Keratinocyte (primary cell): Measurements from ENCODE around the gene ANAPC2. TPM values are rescaled to one million over a fixed set of nuclear protein-coding genes. Genes with fewer than 3 reads are reported as not detected.

ENCODE experiments used
- DNase-seq: peaks from one replicate; pipeline ENCODE4 v3.0.0-alpha.2; 2011; ENCODE audit warnings: low read depth, missing footprints, low spot score
- FAIRE-seq: peaks from 2 replicates; lab custom pipeline; 2011; peaks lifted over from hg19 to GRCh38; lab: Jason Lieb, UNC
- H2AFZ ChIP-seq: 2 replicates; pipeline ENCODE4 v1.6.0; 2012; ENCODE audit warnings: low read length, control low read depth, inconsistent platforms; ENCODE audit not compliant: control insufficient read depth
- H3K27ac ChIP-seq: 2 replicates; pipeline ENCODE4 v1.5.1; 2011; ENCODE audit warnings: low read length; ENCODE audit not compliant: control insufficient read depth, insufficient read depth
- H3K27me3 ChIP-seq: 3 replicates; pipeline ENCODE4 v1.6.0; 2011; ENCODE audit warnings: low read length; ENCODE audit not compliant: control insufficient read depth, insufficient read depth; ENCODE audit errors: extremely low read depth
- H3K36me3 ChIP-seq, 2 experiments: 2 replicates in 1 of 2; 3 replicates in 1 of 2; pipeline ENCODE4 v1.5.1; 2011; ENCODE audit warnings: low read length in 2 of 2, mild to moderate bottlenecking in 1 of 2; ENCODE audit not compliant: control insufficient read depth in 2 of 2, insufficient read depth in 2 of 2; ENCODE audit errors: extremely low read depth in 1 of 2
- H3K4me1 ChIP-seq: 3 replicates; pipeline ENCODE4 v1.5.1; 2011; ENCODE audit warnings: low read length; ENCODE audit not compliant: control insufficient read depth, insufficient read depth; ENCODE audit errors: extremely low read depth
- H3K4me2 ChIP-seq: 3 replicates; pipeline ENCODE4 v1.6.0; 2011; ENCODE audit warnings: low read depth, low read length; ENCODE audit not compliant: control insufficient read depth, insufficient read depth; ENCODE audit errors: extremely low read depth
- H3K4me3 ChIP-seq, 3 experiments: fragments of 200-600 bp in 1 of 3; sonication (generic) in 1 of 3; 2 replicates in 2 of 3; 3 replicates in 1 of 3; pipeline ENCODE4 v1.5.1; 2011 to 2016; ENCODE audit warnings: low read length in 3 of 3, mild to moderate bottlenecking in 3 of 3, control low read depth in 2 of 3, inconsistent platforms in 1 of 3, low read depth in 1 of 3, mixed read lengths in 1 of 3, mixed run types in 1 of 3, moderate library complexity in 1 of 3; ENCODE audit not compliant: control insufficient read depth in 2 of 3, insufficient read depth in 2 of 3; ENCODE audit errors: extremely low read depth in 1 of 3
- H3K79me2 ChIP-seq: 2 replicates; pipeline ENCODE4 v1.6.0; 2012; ENCODE audit warnings: low read length; ENCODE audit not compliant: control insufficient read depth, insufficient read depth
- H3K9ac ChIP-seq: 3 replicates; pipeline ENCODE4 v1.6.0; 2011; ENCODE audit warnings: low read length; ENCODE audit not compliant: control insufficient read depth, insufficient read depth; ENCODE audit errors: extremely low read depth
- H3K9me1 ChIP-seq: 3 replicates; pipeline ENCODE4 v1.6.0; 2011; ENCODE audit warnings: low read length; ENCODE audit not compliant: control insufficient read depth, insufficient read depth; ENCODE audit errors: extremely low read depth
- H3K9me3 ChIP-seq: 2 replicates; pipeline ENCODE4 v1.5.1; 2012; ENCODE audit warnings: low read depth, low read length; ENCODE audit not compliant: control insufficient read depth
- H4K20me1 ChIP-seq: 3 replicates; pipeline ENCODE4 v1.6.0; 2011; ENCODE audit warnings: low read length; ENCODE audit not compliant: control insufficient read depth, insufficient read depth; ENCODE audit errors: extremely low read depth
- CTCF ChIP-seq, 3 experiments: IDR thresholded peaks in 1 of 3; conservative IDR thresholded peaks in 1 of 3; optimal IDR thresholded peaks in 1 of 3; 2 replicates in 2 of 3; 3 replicates in 1 of 3; pipeline versions ENCODE3 to v1.5.1; 2011; ENCODE audit warnings: low read length in 3 of 3, mild to moderate bottlenecking in 3 of 3, moderate library complexity in 2 of 3, control low read depth in 1 of 3, inconsistent platforms in 1 of 3; ENCODE audit not compliant: insufficient read depth in 2 of 3; ENCODE audit errors: extremely low read depth in 1 of 3
- EZH2 ChIP-seq: IDR thresholded peaks from one replicate; pipeline ENCODE4 v1.6.1; 2012; ENCODE audit warnings: inconsistent platforms, mild to moderate bottlenecking, low read length, moderate library complexity
- dilution Hi-C: fragments of 300-500 bp; cut with MboI; formaldehyde crosslinking; loops from one replicate; pipeline ENCODE4 v1.7.0; 2020; ENCODE audit warnings: low sequenced_read_pairs; ENCODE audit not compliant: extremely low pct_ligation_motif_present
- polyA plus RNA-seq, 5 experiments: library from polyadenylated mRNA; depleted of rRNA in 3 of 5; stranded (reverse) in 3 of 5; stranded (forward) in 1 of 5; unstranded in 1 of 5; fragments of >200 nt; gene quantifications; 1 replicate in 1 of 5; 2 replicates in 3 of 5; 3 replicates in 1 of 5; pipeline versions ENCODE4 v1.2.1 to v1.2.3, GENCODE V29; 2011 to 2012; ENCODE audit warnings: missing spikeins in 2 of 5, low read depth in 1 of 5, low replicate concordance in 1 of 5

The ANAPC2 gene
- polyA plus RNA-seq, 1 donor (not counting 4 experiments of a cell fraction or from before 2014, with no cell fraction given) = 11.9 TPM

- DNase-seq (no peak), FAIRE-seq (no peak)
- no peaks in the 10 kb centered on the region for H4K20me1 ChIP-seq
- dilution Hi-C loops = no loop called here
- no peak overlapping the region for H3K9ac ChIP-seq
- no peak overlapping the region for H2AFZ ChIP-seq
- H3K4me2 ChIP-seq = no peak overlapping the region
- H3K9me1 ChIP-seq = no peaks in the 10 kb centered on the region
- no peak overlapping the region for H3K4me3 ChIP-seq
- H3K4me1 ChIP-seq = no peaks in the 10 kb centered on the region
- no peak overlapping the region for H3K27ac ChIP-seq
- H3K9me3 ChIP-seq = no peaks in the 10 kb centered on the region
- H3K79me2 ChIP-seq = no peaks in the 10 kb centered on the region
- H3K27me3 ChIP-seq = peaks cover 67% of the 10 kb centered on the region
- H3K36me3 ChIP-seq = no peaks in the 10 kb centered on the region
- no peak for TF ChIP-seq CTCF (optimal IDR thresholded peaks at IDR 0.05 in 1 of 3, IDR thresholded peaks at IDR 0.05 in 1 of 3, conservative IDR thresholded peaks at IDR 0.05 in 1 of 3; ENCODE audit: extremely low read depth in 1 of 3, insufficient read depth in 2 of 3, low read length in 3 of 3)
- no peak for TF ChIP-seq EZH2
Measured at GRCh38 chr9:137141050-137141810, 47.1 kb downstream of the ANAPC2 start.

GRCh38 chr9:137140151-137141012 is 48.0 kb downstream of the ANAPC2 start:
- H2AFZ ChIP-seq = no peak overlapping the region
- TF ChIP-seq EZH2 (no peak), CTCF (optimal IDR thresholded peaks at IDR 0.05 in 1 of 3, IDR thresholded peaks at IDR 0.05 in 1 of 3, conservative IDR thresholded peaks at IDR 0.05 in 1 of 3; ENCODE audit: extremely low read depth in 1 of 3, insufficient read depth in 2 of 3, low read length in 3 of 3) (no peak)
- H3K9ac ChIP-seq = no peak overlapping the region
- H3K79me2 ChIP-seq = no peaks in the 10 kb centered on the region
- H3K27me3 ChIP-seq = peaks cover 73% of the 10 kb centered on the region
- no peaks in the 10 kb centered on the region for H3K9me3 ChIP-seq
- DNase-seq = no peak
- FAIRE-seq = no peak
- H3K4me2 ChIP-seq = no peak overlapping the region
- H3K4me1 ChIP-seq = no peaks in the 10 kb centered on the region
- H4K20me1 ChIP-seq = no peaks in the 10 kb centered on the region
- dilution Hi-C loops = no loop called here
- H3K4me3 ChIP-seq = no peak overlapping the region
- H3K36me3 ChIP-seq = no peaks in the 10 kb centered on the region
- no peaks in the 10 kb centered on the region for H3K9me1 ChIP-seq
- no peak overlapping the region for H3K27ac ChIP-seq
